ENCODE results near the gene SLC35E2B.
"Not testable (repeated sequence)": the region's sequence is repeated elsewhere in the genome, so short reads cannot be mapped to it uniquely, and the experiment has no call there.

SLC35E2B gene

DNA sequence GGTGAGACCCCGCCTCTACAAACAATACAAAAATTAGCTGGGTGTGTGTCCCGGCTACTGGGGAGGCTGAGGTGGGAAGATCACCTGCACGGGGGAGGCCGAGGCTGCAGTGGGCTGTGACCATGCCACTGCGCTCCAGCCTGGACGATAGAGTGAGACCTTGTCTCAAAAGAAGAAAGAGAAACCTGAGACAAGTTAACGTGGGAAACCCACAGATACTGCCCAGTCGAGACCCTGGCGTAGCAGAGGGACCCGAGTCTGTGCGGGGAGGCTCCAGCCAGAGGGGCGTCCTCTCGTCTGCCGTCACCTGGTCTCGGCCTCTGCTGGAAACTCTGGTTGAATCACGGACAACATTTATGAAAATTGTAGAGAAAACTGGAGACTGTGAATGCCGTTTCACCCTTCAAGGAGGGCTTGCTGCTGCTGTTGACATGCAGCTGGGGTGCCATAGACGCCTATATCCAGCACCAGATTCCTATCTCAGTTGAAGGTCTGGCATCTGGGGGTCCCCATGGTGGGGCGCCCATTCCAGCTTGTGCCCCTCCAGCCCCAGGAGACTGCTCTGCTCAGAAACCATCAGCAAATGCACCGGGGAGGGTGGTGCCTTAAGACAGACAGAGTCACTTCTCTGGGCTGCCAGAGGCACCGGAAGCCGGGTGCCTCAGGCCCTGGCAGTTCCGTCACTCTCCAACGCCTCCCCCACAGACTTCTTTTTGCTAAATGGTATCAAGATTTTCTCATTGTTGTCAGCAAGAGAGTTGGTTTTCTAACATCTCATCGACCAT is 20.2 kb downstream of the SLC35E2B start:
- no peak for DNase-seq

DNA sequence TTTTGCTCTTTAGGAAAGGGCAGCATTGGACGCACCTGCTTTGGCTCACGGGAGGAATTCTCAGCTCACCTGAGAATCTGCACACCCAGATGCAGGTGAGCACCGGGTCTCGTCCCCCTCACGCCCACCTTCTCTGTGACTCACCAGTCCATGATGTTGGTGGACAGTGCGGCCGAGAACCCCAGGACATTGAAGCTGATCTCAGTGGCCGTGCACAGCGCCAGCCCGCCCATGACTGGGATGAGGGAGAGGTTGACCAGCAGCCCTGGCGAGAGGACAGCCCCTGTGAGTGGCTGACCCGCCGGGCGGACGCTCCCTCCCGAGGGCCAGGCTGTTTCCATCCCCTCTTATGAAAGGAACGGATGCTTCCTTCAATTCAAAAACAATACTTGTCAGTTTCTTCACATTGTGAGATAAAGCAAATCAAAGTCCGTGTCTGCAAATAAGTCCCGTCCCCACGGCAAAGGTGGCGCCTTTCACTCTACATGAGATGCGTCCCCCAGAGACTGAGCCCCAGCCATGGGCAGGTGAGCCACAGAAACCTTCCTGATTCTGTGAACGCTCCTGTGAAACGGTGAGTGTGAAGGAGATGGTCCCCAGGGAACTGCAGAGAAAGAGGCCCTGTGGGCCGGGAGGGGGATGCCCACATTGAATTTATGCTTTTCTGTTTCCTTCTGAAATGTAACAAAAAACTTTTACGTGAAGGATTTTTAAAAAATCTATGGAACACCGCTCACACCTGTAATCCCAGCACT is 21.1 kb downstream of the SLC35E2B start:
- no peak for DNase-seq

DNA sequence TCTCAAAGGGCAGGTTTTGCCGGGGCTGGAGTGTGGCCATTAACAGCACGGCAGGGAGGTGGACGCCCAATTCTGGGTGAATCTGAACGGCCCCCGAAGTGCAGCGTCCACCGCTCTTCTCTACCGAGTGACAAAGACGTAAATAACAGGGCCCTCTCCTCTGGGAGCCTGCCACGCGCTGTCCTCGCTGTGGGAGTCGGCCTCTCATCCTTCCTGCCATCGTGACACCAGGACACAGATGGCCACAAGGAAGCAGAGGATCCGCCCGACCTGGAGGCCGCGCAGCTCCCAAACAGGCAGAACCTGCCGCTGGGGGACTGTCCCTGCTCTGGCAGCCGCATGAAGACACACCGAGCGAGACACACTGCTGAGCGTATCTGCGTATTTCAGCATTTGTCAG is 21.7 kb downstream of the SLC35E2B start:
- DNase-seq = no peak

GRCh38 chr1:1669468-1670440 is 22.8 kb downstream of the SLC35E2B start:
- no peak for DNase-seq

DNA sequence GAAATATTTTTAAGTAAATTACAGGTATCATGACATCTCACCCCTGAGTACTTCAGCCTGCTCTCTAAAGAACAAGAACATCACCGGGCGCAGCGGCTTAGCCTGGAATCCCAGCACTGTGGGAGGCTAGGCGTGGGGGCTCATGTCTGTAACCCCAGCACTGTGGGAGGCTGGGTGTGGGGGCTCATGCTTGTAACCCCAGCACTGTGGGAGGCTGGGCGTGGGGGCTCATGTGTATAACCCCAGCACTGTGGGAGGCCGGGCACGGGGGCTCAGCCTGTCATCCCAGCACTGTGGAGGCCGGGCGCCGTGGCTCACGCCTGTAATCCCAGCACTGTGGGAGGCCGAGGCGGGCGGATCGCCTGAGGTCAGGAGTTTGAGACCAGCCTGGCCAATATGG is 26.1 kb downstream of the SLC35E2B start:
- no peak for DNase-seq

DNA sequence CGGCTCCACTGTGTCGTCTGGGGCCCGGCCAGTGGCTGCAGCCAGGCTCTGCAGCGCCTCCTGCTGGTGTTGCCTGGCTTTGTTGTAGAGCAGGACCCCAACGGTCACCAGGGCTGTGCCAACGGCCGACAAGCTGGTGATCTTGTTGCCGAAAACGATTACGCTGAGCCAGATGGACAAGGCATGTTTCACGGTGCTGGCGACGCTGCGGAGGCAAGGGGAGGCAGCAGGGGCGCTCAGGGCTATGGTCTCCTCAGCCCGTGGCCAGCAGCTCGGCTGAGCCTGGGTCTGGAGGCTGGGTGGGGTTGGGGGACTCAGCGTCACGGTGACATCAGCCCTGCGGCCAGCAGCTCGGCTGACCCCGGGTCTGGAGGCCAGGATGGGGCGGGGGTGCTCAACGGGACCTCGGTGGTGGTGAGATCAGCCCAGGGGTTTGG is 26.8 kb downstream of the SLC35E2B start:
- DNase-seq = peak; percentile 11

DNA sequence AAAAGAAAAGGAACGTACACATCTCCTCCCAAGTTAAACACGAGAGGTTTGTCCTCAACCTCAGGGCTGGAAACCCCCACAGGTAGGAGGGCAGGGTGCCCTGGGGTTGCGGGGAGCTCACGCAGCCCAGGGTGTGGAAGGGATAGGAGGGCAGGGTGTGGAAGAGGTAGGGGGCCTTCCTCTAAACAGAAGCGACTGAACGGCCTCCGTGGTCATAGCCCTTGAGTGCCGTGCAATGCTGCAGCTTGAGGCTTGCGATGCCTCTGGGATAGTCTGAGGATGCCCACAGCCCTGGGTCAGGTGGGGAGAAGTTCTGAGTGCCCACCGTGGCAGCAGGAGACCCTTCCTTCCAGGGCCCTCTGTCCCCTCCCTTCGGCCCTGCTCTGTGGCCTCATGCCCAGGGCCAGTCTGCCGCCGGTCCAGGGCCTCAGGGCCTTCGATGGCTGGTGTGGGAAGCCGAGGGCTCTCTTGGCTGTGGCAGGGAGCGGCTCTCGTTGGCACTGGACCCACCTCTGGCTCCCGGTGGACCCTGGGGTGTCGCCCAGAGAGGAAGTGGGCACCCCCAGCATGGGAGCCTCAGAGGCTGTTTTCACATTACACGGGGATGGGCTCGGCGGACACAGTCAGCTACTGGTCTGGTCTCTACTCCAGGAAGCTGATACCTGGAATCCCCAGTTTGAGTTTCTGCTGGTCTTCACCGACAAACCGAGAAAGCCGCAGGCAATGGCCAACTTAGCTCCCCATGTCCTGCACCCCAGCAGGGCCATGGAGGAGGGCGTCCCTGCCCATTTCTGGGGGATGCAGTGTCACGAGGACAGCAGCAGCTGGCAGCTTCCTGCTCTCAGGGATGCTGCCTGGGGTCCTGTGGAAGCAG is 27.4 kb downstream of the SLC35E2B start:
- DNase-seq = no peak

GRCh38 chr1:1664318-1664717 is 28.3 kb downstream of the SLC35E2B start:
- not testable (repeated sequence) for DNase-seq

GRCh38 chr1:1662830-1663560 is 29.6 kb downstream of the SLC35E2B start:
- not testable (repeated sequence) for DNase-seq

DNA sequence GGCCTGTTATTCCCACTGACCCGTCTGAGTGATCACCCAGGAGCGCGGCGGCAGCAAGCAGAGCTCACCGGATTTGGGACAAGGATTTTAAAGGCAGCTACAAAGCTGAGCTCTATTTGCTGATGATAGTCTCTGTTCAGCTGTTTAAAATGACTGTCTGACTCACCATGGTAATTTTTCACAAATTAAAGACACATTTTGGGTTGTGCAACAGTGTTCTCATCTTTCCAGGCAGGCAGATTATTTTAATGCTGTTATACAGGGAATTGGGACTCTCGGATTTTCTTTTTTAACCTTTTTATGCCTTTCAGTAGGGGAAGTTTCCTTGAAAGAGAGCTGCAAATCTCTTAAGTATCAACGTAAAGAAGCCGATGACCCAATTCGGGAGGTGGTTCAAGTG is 30.2 kb downstream of the SLC35E2B start:
- DNase-seq = not testable (repeated sequence)

DNA sequence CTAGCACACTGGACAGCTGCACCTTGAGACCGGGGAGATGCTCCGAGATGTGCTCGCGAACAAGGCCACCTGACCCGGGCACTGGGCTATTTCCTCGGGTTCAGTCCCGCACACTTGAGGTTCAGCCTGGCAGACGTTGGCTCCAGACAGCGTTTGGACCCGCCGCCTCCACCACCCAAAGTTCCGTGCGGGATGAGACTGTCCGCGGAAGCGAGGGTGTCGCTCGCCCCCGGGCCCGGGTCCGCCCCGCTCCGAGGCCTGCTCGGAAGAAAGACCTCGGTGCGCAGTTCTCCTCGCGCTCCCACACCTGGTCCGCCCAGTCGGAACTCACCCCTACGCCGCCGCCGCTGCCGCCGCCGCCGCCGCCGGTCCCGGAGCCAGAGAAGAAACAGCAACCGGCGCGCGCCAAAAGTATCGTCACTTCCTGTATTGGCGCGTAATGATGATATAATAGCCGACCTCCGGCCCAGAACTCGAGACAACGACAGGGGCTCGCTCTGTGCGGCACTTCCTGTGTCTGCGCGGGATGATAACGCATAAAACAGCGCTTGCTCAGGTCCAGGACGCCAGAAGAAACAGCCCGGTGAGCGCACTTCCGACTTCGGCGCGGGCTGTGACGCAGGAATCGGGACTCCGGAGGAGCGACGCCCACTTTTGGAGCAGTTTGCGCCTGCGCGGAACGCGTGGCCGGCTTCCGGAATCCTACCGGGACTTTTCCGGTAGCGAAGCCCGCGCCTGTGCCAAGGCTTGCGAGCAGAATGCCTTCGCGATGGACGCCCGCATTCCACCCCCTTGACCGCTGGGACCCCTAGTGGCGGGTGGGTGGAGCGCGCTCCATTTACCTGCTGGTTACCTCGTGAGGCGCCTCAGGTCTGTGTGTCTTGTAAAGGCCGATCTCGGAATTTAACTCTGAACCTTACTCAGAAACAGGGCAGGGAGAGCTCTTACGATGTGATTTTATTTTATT is 33.7 kb downstream of the SLC35E2B start, which contains the start of gene CDK11B:
Gene CDK11B, minus strand, starts transcription at position 422 of the 967 bp plus-strand sequence. CDS start 1,519 bp downstream, outside the sequence.
- DNase-seq = peak; percentile 98

DNA sequence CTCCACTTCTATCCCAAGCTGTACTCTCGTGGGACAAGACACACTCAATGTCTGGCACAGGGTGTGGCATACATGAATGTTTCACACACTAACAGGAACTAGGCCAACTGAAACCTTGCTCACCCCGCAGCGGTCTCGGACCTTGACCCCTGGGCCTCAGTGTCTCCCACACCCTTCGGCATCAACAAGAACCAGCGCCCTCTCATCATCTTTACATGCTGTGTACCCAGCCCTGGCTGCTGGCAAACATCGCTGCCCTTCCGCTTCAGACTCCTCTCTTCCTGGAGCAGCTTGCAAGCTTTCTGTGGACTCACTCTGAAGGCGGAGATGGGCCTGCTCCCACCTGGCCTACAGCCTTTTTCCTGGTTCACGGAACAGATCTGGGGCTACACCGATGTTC is 44.3 kb downstream of the SLC35E2B start:
- not testable (repeated sequence) for DNase-seq

DNA sequence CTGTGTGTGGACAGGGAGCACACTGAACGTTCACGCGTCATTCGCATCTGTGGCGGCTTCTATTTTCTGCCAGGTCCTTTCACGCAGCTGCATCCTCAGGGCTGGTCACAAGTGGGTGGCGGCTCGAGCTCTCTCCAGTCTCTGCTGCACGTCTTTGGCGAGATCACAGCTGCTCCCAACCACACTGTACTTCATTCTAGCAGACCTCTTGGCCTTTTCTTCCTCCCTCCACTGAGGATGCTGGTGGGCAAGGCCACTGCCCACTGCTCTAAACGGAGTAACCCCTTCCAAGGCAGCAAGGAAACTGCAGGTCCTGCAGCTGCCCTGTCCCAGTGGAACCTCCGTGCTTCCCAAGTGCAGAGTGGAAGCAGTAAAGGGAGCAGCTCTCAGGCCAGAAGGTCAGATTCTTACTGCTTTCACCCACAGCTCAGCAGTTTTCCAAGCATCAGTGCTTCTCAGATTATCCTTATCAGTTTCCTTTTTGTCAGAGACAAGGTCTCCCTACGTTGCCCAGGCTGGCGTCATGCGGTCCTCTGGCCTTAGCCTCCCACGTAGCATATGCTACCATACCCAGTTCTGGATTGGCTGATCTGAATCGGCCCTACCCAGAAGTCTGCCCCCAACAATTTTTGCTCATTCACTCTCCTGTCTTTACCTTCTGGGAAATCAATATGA is 44.9 kb downstream of the SLC35E2B start:
- DNase-seq = not testable (repeated sequence)

DNA sequence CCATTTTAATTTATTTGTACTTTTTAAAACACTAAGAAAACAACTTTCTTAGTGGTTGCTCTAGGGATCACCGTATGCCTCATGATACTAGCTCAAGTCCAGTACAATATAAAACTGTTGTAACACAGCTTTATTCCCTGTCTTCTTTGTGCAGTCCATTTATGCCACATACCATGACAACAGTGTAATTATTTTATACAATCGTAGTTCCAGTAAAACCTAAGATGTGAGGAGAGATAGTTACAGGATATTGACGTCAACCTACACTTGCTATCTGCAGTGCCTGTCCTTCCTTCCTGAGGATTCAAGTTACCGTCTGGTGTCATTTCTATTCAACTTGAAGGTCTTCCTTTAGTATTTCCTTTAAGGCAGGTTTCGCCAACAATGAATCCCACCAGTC is 46.3 kb downstream of the SLC35E2B start:
- DNase-seq = not testable (repeated sequence)

GRCh38 chr1:1640711-1641461 is 51.7 kb downstream of the SLC35E2B start:
- not testable (repeated sequence) for DNase-seq

DNA sequence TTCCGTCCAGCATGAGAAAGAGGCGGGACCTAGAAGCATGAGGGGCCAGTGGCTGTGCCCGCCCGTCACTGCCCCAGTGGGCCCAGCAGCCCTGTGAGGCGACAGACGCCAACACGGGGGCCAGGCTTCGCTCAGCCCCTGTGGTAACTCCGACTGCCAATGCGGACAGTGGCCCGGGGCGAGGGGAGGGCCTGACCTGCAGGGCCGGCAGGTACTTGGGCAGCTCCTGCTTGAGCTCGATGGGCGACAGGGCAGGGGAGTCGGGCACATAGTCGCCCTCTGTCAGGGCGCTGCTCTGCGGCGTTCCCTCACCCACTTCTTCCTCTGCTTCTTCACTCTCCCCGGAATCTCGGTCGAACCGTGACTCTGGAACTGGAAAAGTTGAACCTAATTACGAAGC is 52.5 kb downstream of the SLC35E2B start:
- not testable (repeated sequence) for DNase-seq

GRCh38 chr1:1639368-1639767 is 53.2 kb downstream of the SLC35E2B start:
- not testable (repeated sequence) for DNase-seq

GRCh38 chr1:1638528-1638927 is 54.1 kb downstream of the SLC35E2B start:
- DNase-seq = not testable (repeated sequence)

All from eye (tissue), 1 donor.